Dendritic cell treated with granulocyte-macrophage colony-stimulating factor and Interleukin-4, amounts not matched to agents 40 ng/mL and 50 ng/mL, for 4 days (primary cell): Measurements from ENCODE around the gene ITSN1.
"Not testable (repeated sequence)": the region's sequence is repeated elsewhere in the genome, so short reads cannot be mapped to it uniquely, and the experiment has no call there.

Experiments
- H3K27ac Mint-ChIP-seq: one replicate; pipeline ENCODE4 v1.8.0; 2022; ENCODE audit warnings: mild to moderate bottlenecking, mixed read lengths
- H3K27me3 Mint-ChIP-seq: one replicate; pipeline ENCODE4 v1.8.0; 2022; ENCODE audit warnings: mild to moderate bottlenecking, mixed read lengths
- H3K36me3 Mint-ChIP-seq: one replicate; pipeline ENCODE4 v1.8.0; 2022; ENCODE audit warnings: low read depth, mixed read lengths
- H3K4me1 Mint-ChIP-seq: one replicate; pipeline ENCODE4 v1.8.0; 2022; ENCODE audit warnings: low read depth, mixed read lengths
- H3K4me3 Mint-ChIP-seq: one replicate; pipeline ENCODE4 v1.8.0; 2022; ENCODE audit warnings: mild to moderate bottlenecking, moderate library complexity, mixed read lengths
- H3K9me3 Mint-ChIP-seq: one replicate; pipeline ENCODE4 v1.8.0; 2022; ENCODE audit warnings: mixed read lengths
- intact Hi-C: fragments of 100-400 bp; cut with micrococcal nuclease; formaldehyde crosslinking; loops from one replicate; pipeline ENCODE4 v1.15.0; 2022

The ITSN1 gene

GRCh38 chr21:33899199-33899598 is 256.9 kb downstream of the ITSN1 start:
- H3K36me3 Mint-ChIP-seq, result peaks cover 38% of the 10 kb centered on the region
- no peak overlapping the region for H3K4me3 Mint-ChIP-seq
- H3K9me3 Mint-ChIP-seq, result no peaks in the 10 kb centered on the region
- H3K4me1 Mint-ChIP-seq, result peaks cover 12% of the 10 kb centered on the region
- intact Hi-C loops, result loop anchor here (10.0 kb wide), 1 partner anchor 294 kb away; no protein-coding TSS in a partner anchor
- peaks cover 12% of the 10 kb centered on the region for H3K27me3 Mint-ChIP-seq
- H3K27ac Mint-ChIP-seq, result no peak overlapping the region

- intact Hi-C loops, result loop anchor here (5.0 kb wide), 1 partner anchor 259 kb away; the partner anchor contains the start of genes CRYZL1 and ITSN1
- Mint-ChIP-seq H3K36me3 (peaks cover 62% of the 10 kb centered on the region), H3K27ac (no peak overlapping the region), H3K4me1 (no peaks in the 10 kb centered on the region), H3K27me3 (no peaks in the 10 kb centered on the region), H3K4me3 (no peak overlapping the region), H3K9me3 (no peaks in the 10 kb centered on the region)
These were observed 259.3 kb downstream of the ITSN1 start for GRCh38 chr21:33901412-33902288.

- Mint-ChIP-seq H3K4me1 (no peaks in the 10 kb centered on the region), H3K9me3 (no peaks in the 10 kb centered on the region), H3K27me3 (no peaks in the 10 kb centered on the region), H3K36me3 (peaks cover 69% of the 10 kb centered on the region), H3K4me3 (no peak overlapping the region), H3K27ac (no peak overlapping the region)
- intact Hi-C loops, result loop anchor here (5.0 kb wide), 1 partner anchor 260 kb away; the partner anchor contains the start of genes CRYZL1 and ITSN1
These were observed 260.0 kb downstream of the ITSN1 start for GRCh38 chr21:33902349-33902748.

- Mint-ChIP-seq H3K9me3 (no peaks in the 10 kb centered on the region), H3K27ac (no peak overlapping the region), H3K4me3 (no peak overlapping the region), H3K4me1 (no peaks in the 10 kb centered on the region), H3K36me3 (peaks cover 86% of the 10 kb centered on the region), H3K27me3 (no peaks in the 10 kb centered on the region)
- intact Hi-C loops, result loop anchor here (5.0 kb wide), 1 partner anchor 262 kb away; the partner anchor contains the start of genes CRYZL1 and ITSN1
These were observed 261.7 kb downstream of the ITSN1 start for GRCh38 chr21:33904041-33904440.

GRCh38 chr21:33908760-33909159 is 266.5 kb downstream of the ITSN1 start:
- H3K27ac Mint-ChIP-seq, result no peak overlapping the region

GRCh38 chr21:33909756-33910155 is 267.5 kb downstream of the ITSN1 start:
- H3K4me1 Mint-ChIP-seq, result peaks cover 6% of the 10 kb centered on the region
- H3K4me3 Mint-ChIP-seq, result no peak overlapping the region
- intact Hi-C loops, result no loop called here
- H3K9me3 Mint-ChIP-seq, result no peaks in the 10 kb centered on the region
- no peaks in the 10 kb centered on the region for H3K27me3 Mint-ChIP-seq
- peaks cover 90% of the 10 kb centered on the region for H3K36me3 Mint-ChIP-seq
- no peak overlapping the region for H3K27ac Mint-ChIP-seq

More at GRCh38 chr21:33908760-33909159, 266.5 kb downstream of the ITSN1 start:
- peaks cover 6% of the 10 kb centered on the region for H3K4me1 Mint-ChIP-seq
- H3K9me3 Mint-ChIP-seq, result no peaks in the 10 kb centered on the region
- H3K36me3 Mint-ChIP-seq, result peaks cover 100% of the 10 kb centered on the region
- no peaks in the 10 kb centered on the region for H3K27me3 Mint-ChIP-seq
- intact Hi-C loops, result no loop called here
- H3K4me3 Mint-ChIP-seq, result no peak overlapping the region

GRCh38 chr21:33914188-33914587 is 271.9 kb downstream of the ITSN1 start:
- Mint-ChIP-seq H3K36me3 (peaks cover 53% of the 10 kb centered on the region), H3K4me1 (peaks cover 13% of the 10 kb centered on the region), H3K4me3 (no peak overlapping the region), H3K9me3 (no peaks in the 10 kb centered on the region), H3K27me3 (no peaks in the 10 kb centered on the region), H3K27ac (no peak overlapping the region)
- intact Hi-C loops, result no loop called here

- intact Hi-C loops, result loop anchor here (1.0 to 5.0 kb wide), 2 partner anchors 274 to 702 kb away; partner anchors contain the start of genes CRYZL1 and RCAN1
- H3K27me3 Mint-ChIP-seq, result no peaks in the 10 kb centered on the region
- H3K27ac Mint-ChIP-seq, result peak within 1 kb of the TSS; percentile 96
- peaks cover 39% of the 10 kb centered on the region for H3K36me3 Mint-ChIP-seq
- no peaks in the 10 kb centered on the region for H3K9me3 Mint-ChIP-seq
- H3K4me3 Mint-ChIP-seq, result peak within 1 kb of the TSS; percentile 99
- H3K4me1 Mint-ChIP-seq, result peaks cover 13% of the 10 kb centered on the region
These were observed 273.3 kb downstream of the ITSN1 start, which contains the start of gene ATP5PO for GRCh38 chr21:33915368-33916199. Gene ATP5PO (minus strand): TSS chr21:33915804. CDS start chr21:33915763, 41 bp downstream.

- Mint-ChIP-seq H3K9me3 (no peaks in the 10 kb centered on the region), H3K4me1 (peaks cover 18% of the 10 kb centered on the region), H3K36me3 (peaks cover 33% of the 10 kb centered on the region), H3K27me3 (peaks cover 2% of the 10 kb centered on the region), H3K27ac (peak overlapping the region; percentile 96), H3K4me3 (peak overlapping the region; percentile 99)
- intact Hi-C loops, result loop anchor here (5.0 kb wide), 1 partner anchor 701 kb away; the partner anchor contains the start of gene RCAN1
These were observed 273.9 kb downstream of the ITSN1 start for GRCh38 chr21:33916200-33916567.

GRCh38 chr21:33917421-33917820 is 275.1 kb downstream of the ITSN1 start:
- intact Hi-C loops, result loop anchor here (5.0 kb wide), 1 partner anchor 700 kb away; the partner anchor contains the start of gene RCAN1
- H3K36me3 Mint-ChIP-seq, result peaks cover 21% of the 10 kb centered on the region
- H3K27ac Mint-ChIP-seq, result no peak overlapping the region

GRCh38 chr21:33924079-33924765 is 281.9 kb downstream of the ITSN1 start:
- no peaks in the 10 kb centered on the region for H3K36me3 Mint-ChIP-seq
- peaks cover 14% of the 10 kb centered on the region for H3K4me1 Mint-ChIP-seq
- H3K27me3 Mint-ChIP-seq, result peaks cover 11% of the 10 kb centered on the region
- intact Hi-C loops, result loop anchor here (2.0 to 5.0 kb wide), 5 partner anchors 97 to 427 kb away; no protein-coding TSS in a partner anchor
- H3K27ac Mint-ChIP-seq, result peak overlapping the region; percentile 31
- no peaks in the 10 kb centered on the region for H3K9me3 Mint-ChIP-seq
- no peak overlapping the region for H3K4me3 Mint-ChIP-seq

More at GRCh38 chr21:33917421-33917820, 275.1 kb downstream of the ITSN1 start:
- Mint-ChIP-seq H3K4me1 (peaks cover 18% of the 10 kb centered on the region), H3K27me3 (peaks cover 4% of the 10 kb centered on the region), H3K4me3 (no peak overlapping the region), H3K9me3 (no peaks in the 10 kb centered on the region)

- Mint-ChIP-seq H3K4me1 (peaks cover 14% of the 10 kb centered on the region), H3K9me3 (no peaks in the 10 kb centered on the region), H3K27ac (peak overlapping the region; percentile 31), H3K27me3 (peaks cover 11% of the 10 kb centered on the region), H3K36me3 (no peaks in the 10 kb centered on the region), H3K4me3 (no peak overlapping the region)
- intact Hi-C loops, result loop anchor here (2.0 to 5.0 kb wide), 5 partner anchors 96 to 426 kb away; no protein-coding TSS in a partner anchor
These were observed 282.4 kb downstream of the ITSN1 start for GRCh38 chr21:33924766-33925100.

- intact Hi-C loops, H3K4me3 Mint-ChIP-seq, H3K27me3 Mint-ChIP-seq, H3K9me3 Mint-ChIP-seq, H3K27ac Mint-ChIP-seq, H3K36me3 Mint-ChIP-seq, H3K4me1 Mint-ChIP-seq: not testable (repeated sequence)
These were observed 283.9 kb downstream of the ITSN1 start for GRCh38 chr21:33926248-33926647.
